GM12878 (cell line): ENCODE results near the gene COA4. TPM values are rescaled to one million over a fixed set of nuclear protein-coding genes. Genes with fewer than 3 reads are reported as not detected.

Experiments
- ATAC-seq: fragments of 200-7000 bp; cut with Tn5 transposase; 3 replicates; pipeline ENCODE4 v1.9.1; 2020; ENCODE audit warnings: mild to moderate bottlenecking, moderate library complexity
- BruUV-seq: library from RNA; stranded (reverse); fragments of 400-500 nt; replicated peaks from 2 replicates; lab custom pipeline; 2021; lab: Mats Ljungman, UMichigan
- CTCF ChIA-PET: fragments of 300-600 bp; sonication (Branson Sonifier 250); formaldehyde crosslinking; extraction: SDS; loops from one replicate; lab custom pipeline; 2021; ENCODE audit warnings: inconsistent platforms; lab: Yijun Ruan, JAX
- POLR2A ChIA-PET: fragments of 350-600 bp; formaldehyde crosslinking; extraction: SDS; loops from one replicate; lab custom pipeline; 2021; ENCODE audit warnings: inconsistent platforms; lab: Charles Lee
- RAD21 ChIA-PET: fragments of 300-600 bp; sonication (Branson Sonifier 250); formaldehyde crosslinking; loops from one replicate; lab custom pipeline; 2023; ENCODE audit warnings: antibody characterized with exemption; ENCODE audit not compliant: unreplicated experiment; lab: Charles Lee
- SMC1A ChIA-PET: fragments of 300-600 bp; sonication (Branson Sonifier 250); formaldehyde crosslinking; loops from one replicate; lab custom pipeline; 2023; ENCODE audit not compliant: unreplicated experiment, uncharacterized antibody; lab: Charles Lee
- DNase-seq: peaks from one replicate; pipeline ENCODE4 v3.0.0-alpha.2; 2011; ENCODE audit warnings: low read depth, low spot score
- FAIRE-seq: peaks from 3 replicates; lab custom pipeline; 2011; peaks lifted over from hg19 to GRCh38; lab: Jason Lieb, UNC
- H2AFZ ChIP-seq: 2 replicates; pipeline ENCODE4 v1.6.0; 2011; ENCODE audit warnings: low read depth, low read length, control low read depth; ENCODE audit not compliant: control insufficient read depth
- H3K27ac ChIP-seq: 2 replicates; pipeline ENCODE4 v1.5.1; 2011; ENCODE audit warnings: control low read depth; ENCODE audit not compliant: control insufficient read depth, insufficient read depth
- H3K27me3 ChIP-seq, 2 experiments: replicated peaks in 1 of 2; 2 replicates each; pipeline versions ENCODE4 v1.6.0 to v1.6.1; 2011; ENCODE audit warnings: low read length in 1 of 2; ENCODE audit not compliant: control insufficient read depth in 2 of 2, insufficient read depth in 2 of 2
- H3K36me3 ChIP-seq, 2 experiments: 2 replicates each; pipeline ENCODE4 v1.5.1; 2011; ENCODE audit warnings: low read length in 1 of 2; ENCODE audit not compliant: control insufficient read depth in 2 of 2, insufficient read depth in 2 of 2
- H3K4me1 ChIP-seq: 2 replicates; pipeline ENCODE4 v1.6.1; 2011; ENCODE audit warnings: mild to moderate bottlenecking, low read length, moderate library complexity, mixed read lengths; ENCODE audit not compliant: control insufficient read depth, insufficient read depth
- H3K4me2 ChIP-seq: 2 replicates; pipeline ENCODE4 v1.6.0; 2011; ENCODE audit warnings: control low read depth; ENCODE audit not compliant: control insufficient read depth, insufficient read depth
- H3K4me3 ChIP-seq: fragments of 200-600 bp; sonication (generic); 2 replicates; pipeline ENCODE4 v1.5.1; 2016
- H3K79me2 ChIP-seq: 2 replicates; pipeline ENCODE4 v1.6.0; 2011; ENCODE audit warnings: low read length; ENCODE audit not compliant: control insufficient read depth, insufficient read depth
- H3K9ac ChIP-seq: 2 replicates; pipeline ENCODE4 v1.8.0; 2011; ENCODE audit warnings: low read length, control low read depth, mixed read lengths; ENCODE audit not compliant: control insufficient read depth, insufficient read depth
- H3K9me3 ChIP-seq: replicated peaks from 3 replicates; pipeline ENCODE4 v1.5.1; 2011; ENCODE audit warnings: mild to moderate bottlenecking, low read length; ENCODE audit not compliant: control insufficient read depth, insufficient read depth
- H4K20me1 ChIP-seq: 2 replicates; pipeline ENCODE4 v1.6.0; 2011; ENCODE audit not compliant: control insufficient read depth, insufficient read depth
- FOXK2 ChIP-seq: fragments of 450-650 bp; IDR thresholded peaks from 2 replicates; pipeline ENCODE4 v1.6.1; 2017; ENCODE audit warnings: mild to moderate bottlenecking, moderate library complexity
- MAX ChIP-seq: IDR thresholded peaks from 2 replicates; pipeline ENCODE4 v1.6.1; 2012; ENCODE audit warnings: low read depth, low read length, improper control_type of control experiment
- MLLT1 ChIP-seq: fragments of 450-650 bp; IDR thresholded peaks from 2 replicates; pipeline ENCODE4 v1.6.1; 2016; ENCODE audit warnings: mild to moderate bottlenecking
- SMARCA5 ChIP-seq: fragments of 450-650 bp; IDR thresholded peaks from 2 replicates; pipeline ENCODE4 v1.6.1; 2017; ENCODE audit warnings: mild to moderate bottlenecking
- SP1 ChIP-seq: IDR thresholded peaks from one replicate; pipeline ENCODE4 v1.6.1; 2011; ENCODE audit warnings: low read depth, low read length
- SPI1 ChIP-seq: IDR thresholded peaks from 2 replicates; pipeline ENCODE4 v1.6.1; 2011; ENCODE audit warnings: low read depth, mild to moderate bottlenecking, low read length, moderate library complexity, borderline replicate concordance; ENCODE audit not compliant: insufficient read depth
- WRNIP1 ChIP-seq: IDR thresholded peaks from 2 replicates; pipeline ENCODE4 v1.6.1; 2011; ENCODE audit warnings: low read depth, low read length, improper control_type of control experiment, borderline replicate concordance
- ZNF592 ChIP-seq: fragments of 450-650 bp; IDR thresholded peaks from 2 replicates; pipeline ENCODE4 v1.6.1; 2017; ENCODE audit warnings: mild to moderate bottlenecking, moderate library complexity
- WGBS: methylation state at CpG from one replicate; pipeline ENCODE4 v1.1.6; 2016; ENCODE audit warnings: low lambda C conversion rate; ENCODE audit not compliant: insufficient replicate concordance, insufficient coverage; ENCODE audit errors: missing lambda C conversion rate; 5-methylcytosine and 5-hydroxymethylcytosine counted together
- in situ Hi-C: fragments of 300-500 bp; cut with MboI; formaldehyde crosslinking; loops from 9 replicates; pipeline ENCODE4 v1.14.3; 2018; ENCODE audit warnings: mixed read lengths
- intact Hi-C: fragments of 100-400 bp; cut with micrococcal nuclease; formaldehyde crosslinking; loops from one replicate; pipeline ENCODE4 v1.14.2; 2022; ENCODE audit not compliant: unreplicated experiment
- polyA plus RNA-seq, 11 experiments: library from polyadenylated mRNA; depleted of rRNA in 4 of 11; unstranded in 6 of 11; stranded (reverse) in 5 of 11; fragments of >200 nt; fragmentation: Nextera tagmentation in 4 of 11; fragmentation: Illumina TruSeq in 1 of 11; extraction: Ambion mirVana in 4 of 11; extraction: Trizol in 1 of 11; gene quantifications; 1 replicate in 1 of 11; 2 replicates in 10 of 11; pipeline versions ENCODE4 v1.2.1 to v1.2.3, GENCODE V29; 2011 to 2016; ENCODE audit warnings: inconsistent platforms in 2 of 11, missing spikeins in 2 of 11, low read depth in 1 of 11
- total RNA-seq, 4 experiments: library from RNA; depleted of rRNA in 3 of 4; stranded (reverse); fragments of >200 nt in 3 of 4; fragmentation: Illumina TruSeq in 1 of 4; extraction: Trizol in 1 of 4; gene quantifications; 2 replicates each; pipeline versions ENCODE4 v1.2.1 to v1.2.3, GENCODE V29; 2013 to 2021

COA4 gene
- total and polyA plus RNA-seq, 10 of the 15 experiments (the other 5 are each of a cell fraction or from before 2014, with no cell fraction given), result 84.8 to 180 (median 104) TPM

- ATAC-seq (no peak), FAIRE-seq (no peak), DNase-seq (no peak)
- no peaks in the 10 kb centered on the region for H4K20me1 ChIP-seq
- H3K4me3 ChIP-seq, result no peak overlapping the region
- RAD21 ChIA-PET, result no interaction called here
- H3K27me3 ChIP-seq, result no peaks in the 10 kb centered on the region
- BruUV-seq, result no TSS peak
- 33% methylated on average over 1 of the region's 1 CpG for WGBS
- H3K79me2 ChIP-seq, result peaks cover 41% of the 10 kb centered on the region
- in situ Hi-C loops, result no loop called here
- no peak for TF ChIP-seq SP1
- no peak for TF ChIP-seq MAX
- CTCF ChIA-PET, result interaction anchor here (0.9 to 1.7 kb wide), 2 partner anchors 10 to 166 kb away, joined by 3 to 5 read pairs; no protein-coding TSS in a partner anchor
- H3K9ac ChIP-seq, result no peak overlapping the region
- intact Hi-C loops, result no loop called here
- POLR2A ChIA-PET, result interaction anchor here (0.5 kb wide), 1 partner anchor 51 kb away, joined by 3 read pairs; no protein-coding TSS in a partner anchor
- H3K36me3 ChIP-seq, result no peaks in the 10 kb centered on the region; a peak in 2 of 4 replicates
- H2AFZ ChIP-seq, result no peak overlapping the region
- H3K4me2 ChIP-seq, result no peak overlapping the region
- no peak overlapping the region for H3K27ac ChIP-seq
- SMC1A ChIA-PET, result interaction anchor here (1.0 to 1.2 kb wide), 2 partner anchors 9 to 85 kb away, joined by 3 read pairs; no protein-coding TSS in a partner anchor
- no peaks in the 10 kb centered on the region for H3K4me1 ChIP-seq
- no peaks in the 10 kb centered on the region for H3K9me3 ChIP-seq
Observed at GRCh38 chr11:73878771-73879170, 2.1 kb upstream of the COA4 start.

GRCh38 chr11:73875840-73876239 lies 806 bp downstream of the COA4 start:
- Histone ChIP-seq H3K4me3 (peak overlapping the region; percentile 94), H3K4me2 (peak overlapping the region; percentile 55), H3K27ac (peak overlapping the region; percentile 94), H3K27me3 (no peaks in the 10 kb centered on the region), H3K9ac (peak overlapping the region; percentile 97), H3K79me2 (peaks cover 43% of the 10 kb centered on the region), H2AFZ (no peak overlapping the region), H4K20me1 (no peaks in the 10 kb centered on the region), H3K9me3 (no peaks in the 10 kb centered on the region), H3K36me3 (peaks cover 3 to 5% of the 10 kb centered on the region in 2 experiments), H3K4me1 (no peaks in the 10 kb centered on the region)
- ChIA-PET RAD21 (no interaction called here), SMC1A (interaction anchor here (0.7 kb wide), 1 partner anchor 9 kb away, joined by 3 read pairs; no protein-coding TSS in a partner anchor), POLR2A (interaction anchor here (1.2 kb wide), 1 partner anchor 96 kb away, joined by 3 read pairs; no protein-coding TSS in a partner anchor), CTCF (no interaction called here)
- BruUV-seq, result TSS peak; percentile 83
- FAIRE-seq, result no peak
- DNase-seq, result no peak
- no peak for TF ChIP-seq SMARCA5
- no peak for TF ChIP-seq ZNF592
- 0 out of 2 replicates have a peak, but pooled peaks have one; percentile 20 for TF ChIP-seq MLLT1
- no peak for TF ChIP-seq FOXK2
- TF ChIP-seq SPI1, result no peak
- 0 out of 2 replicates have a peak, but pooled peaks have one; percentile 13 for TF ChIP-seq WRNIP1
- 0% methylated on average over 7 of the region's 8 CpGs for WGBS
- in situ Hi-C loops (no loop called here), intact Hi-C loops (no loop called here)
- ATAC-seq, result peak; percentile 18
